AG09319 (cell line): ENCODE data around the gene ARL4D.

Experiments
- DNase-seq: peaks from one replicate; pipeline ENCODE4 v3.0.0-alpha.2; 2010; ENCODE audit warnings: low read depth; ENCODE audit errors: extremely low read depth
- TF ChIP-seq, protein P1 (sequence below): IDR thresholded peaks from 2 replicates; pipeline ENCODE4 v1.5.1; 2011; ENCODE audit warnings: low read depth, mild to moderate bottlenecking, inconsistent platforms, low read length, moderate library complexity

ARL4D gene

GRCh38 chr17:43437756-43438155 is 39.0 kb downstream of the ARL4D start:
- TF ChIP-seq, protein P1, sequence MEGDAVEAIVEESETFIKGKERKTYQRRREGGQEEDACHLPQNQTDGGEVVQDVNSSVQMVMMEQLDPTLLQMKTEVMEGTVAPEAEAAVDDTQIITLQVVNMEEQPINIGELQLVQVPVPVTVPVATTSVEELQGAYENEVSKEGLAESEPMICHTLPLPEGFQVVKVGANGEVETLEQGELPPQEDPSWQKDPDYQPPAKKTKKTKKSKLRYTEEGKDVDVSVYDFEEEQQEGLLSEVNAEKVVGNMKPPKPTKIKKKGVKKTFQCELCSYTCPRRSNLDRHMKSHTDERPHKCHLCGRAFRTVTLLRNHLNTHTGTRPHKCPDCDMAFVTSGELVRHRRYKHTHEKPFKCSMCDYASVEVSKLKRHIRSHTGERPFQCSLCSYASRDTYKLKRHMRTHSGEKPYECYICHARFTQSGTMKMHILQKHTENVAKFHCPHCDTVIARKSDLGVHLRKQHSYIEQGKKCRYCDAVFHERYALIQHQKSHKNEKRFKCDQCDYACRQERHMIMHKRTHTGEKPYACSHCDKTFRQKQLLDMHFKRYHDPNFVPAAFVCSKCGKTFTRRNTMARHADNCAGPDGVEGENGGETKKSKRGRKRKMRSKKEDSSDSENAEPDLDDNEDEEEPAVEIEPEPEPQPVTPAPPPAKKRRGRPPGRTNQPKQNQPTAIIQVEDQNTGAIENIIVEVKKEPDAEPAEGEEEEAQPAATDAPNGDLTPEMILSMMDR, result no peak

GRCh38 chr17:43438626-43439025 is 39.8 kb downstream of the ARL4D start:
- TF ChIP-seq, protein P1, result no peak
- DNase-seq, result no peak

More at GRCh38 chr17:43437756-43438155, 39.0 kb downstream of the ARL4D start:
- DNase-seq, result no peak

DNA sequence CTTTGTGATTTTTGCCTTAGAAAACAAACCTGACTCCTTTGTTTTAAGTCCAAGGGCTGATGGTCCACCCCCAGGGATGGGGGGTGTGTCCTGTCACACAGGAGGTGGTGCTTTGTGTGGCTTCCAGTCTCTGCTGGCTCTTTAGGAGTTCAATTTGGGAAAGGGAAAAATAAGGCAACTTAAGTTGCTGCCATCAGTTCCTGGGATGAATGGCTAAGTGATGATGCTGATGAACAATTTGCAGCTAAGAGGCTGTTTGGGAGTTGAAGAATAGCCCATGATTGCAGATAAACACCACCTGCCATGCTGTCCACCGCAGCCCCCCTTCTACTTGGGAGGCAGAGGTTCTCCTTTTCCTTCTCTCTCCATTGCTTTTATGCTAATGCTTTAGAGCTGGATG is 40.2 kb downstream of the ARL4D start:
- TF ChIP-seq, protein P1, result no peak
- DNase-seq, result no peak

GRCh38 chr17:43442711-43443110 is 43.9 kb downstream of the ARL4D start:
- peak; percentile 22 for DNase-seq
- TF ChIP-seq, protein P1, result no peak

DNA sequence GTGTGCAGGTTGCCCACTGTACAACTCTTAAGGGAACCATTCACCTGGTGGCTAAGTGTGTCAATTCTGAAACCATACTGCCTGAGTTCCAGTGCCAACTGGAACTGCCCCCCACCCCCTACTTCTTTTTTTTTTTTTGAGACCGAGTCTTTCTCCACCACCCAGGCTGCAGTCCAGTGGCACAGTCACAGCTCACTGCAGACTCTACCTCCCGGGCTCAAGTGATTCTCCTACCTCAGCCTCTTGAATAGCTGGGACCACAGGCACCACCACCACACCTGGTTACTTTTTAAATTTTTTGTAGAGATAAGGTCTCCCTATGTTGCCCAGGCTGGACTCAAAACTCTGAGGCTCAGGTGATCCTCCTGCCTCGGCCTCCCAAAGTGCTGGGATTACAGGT is 44.6 kb downstream of the ARL4D start:
- DNase-seq, result no peak
- TF ChIP-seq, protein P1, result no peak

- TF ChIP-seq, protein P1, result no peak
- peak; percentile 51 for DNase-seq
Measured at GRCh38 chr17:43444223-43445008, 45.6 kb downstream of the ARL4D start.

- DNase-seq, result no peak
- TF ChIP-seq, protein P1, result no peak
Measured at GRCh38 chr17:43445009-43445589, 46.3 kb downstream of the ARL4D start.
